CD4-positive, alpha-beta T cell (primary cell): ENCODE measurements around the gene SURF2. TPM values are rescaled to one million over a fixed set of nuclear protein-coding genes. Genes with fewer than 3 reads are reported as not detected.
"Not testable (repeated sequence)": the region's sequence is repeated elsewhere in the genome, so short reads cannot be mapped to it uniquely, and the experiment has no call there.

Experiments
- ATAC-seq: fragments of 200-7000 bp; cut with Tn5 transposase; one replicate; pipeline ENCODE4 v1.10.0; 2022; ENCODE audit warnings: mild to moderate bottlenecking; ENCODE audit not compliant: poor library complexity
- CTCF ChIA-PET: fragments of 350-600 bp; sonication (Branson Sonifier 250); formaldehyde crosslinking; loops from one replicate; lab custom pipeline; 2021; ENCODE audit warnings: antibody characterized with exemption, inconsistent platforms; lab: Charles Lee
- POLR2A ChIA-PET: fragments of 350-600 bp; sonication (Branson Sonifier 250); formaldehyde crosslinking; loops from one replicate; lab custom pipeline; 2021; ENCODE audit warnings: antibody characterized with exemption, inconsistent platforms; lab: Charles Lee
- DNase-seq, 14 experiments: peaks; one replicate each; pipeline ENCODE4 v3.0.0-alpha.2; 2013 to 2020; ENCODE audit warnings: mixed read lengths in 2 of 14
- H3K27ac ChIP-seq, 2 donors: one replicate each; pipeline versions ENCODE4 v1.5.1 to v1.7.0; 2013; ENCODE audit warnings: low read length in 2 of 2, low read depth in 1 of 2, mild to moderate bottlenecking in 1 of 2
- H3K27me3 ChIP-seq, 2 experiments: 1 replicate in 1 of 2; 2 replicates in 1 of 2; pipeline versions ENCODE4 v1.6.1 to v1.7.0; 2013; ENCODE audit warnings: low read length in 2 of 2, control low read depth in 1 of 2, mild to moderate bottlenecking in 1 of 2, moderate library complexity in 1 of 2; ENCODE audit not compliant: insufficient read depth in 2 of 2, control insufficient read depth in 1 of 2
- H3K36me3 ChIP-seq: one replicate; pipeline ENCODE4 v1.6.1; 2013; ENCODE audit warnings: low read length, control low read depth; ENCODE audit not compliant: insufficient read depth
- H3K4me1 ChIP-seq: one replicate; pipeline ENCODE4 v1.6.1; 2013; ENCODE audit warnings: low read length, control low read depth; ENCODE audit not compliant: insufficient read depth
- H3K4me3 ChIP-seq: one replicate; pipeline ENCODE4 v1.5.1; 2013; ENCODE audit warnings: mild to moderate bottlenecking, low read length, moderate library complexity
- H3K9me3 ChIP-seq, 2 experiments: 1 replicate in 1 of 2; 2 replicates in 1 of 2; pipeline versions ENCODE4 v1.6.1 to v1.7.0; 2013; ENCODE audit warnings: low read length in 2 of 2, mild to moderate bottlenecking in 2 of 2, control low read depth in 1 of 2, moderate library complexity in 1 of 2; ENCODE audit not compliant: control insufficient read depth in 1 of 2, insufficient read depth in 1 of 2
- H3K27ac Mint-ChIP-seq: one replicate; pipeline ENCODE4 v1.8.0; 2020; ENCODE audit warnings: mixed read lengths
- H3K27me3 Mint-ChIP-seq: one replicate; pipeline ENCODE4 v1.8.0; 2021; ENCODE audit warnings: mixed read lengths
- H3K36me3 Mint-ChIP-seq: one replicate; pipeline ENCODE4 v1.8.0; 2021; ENCODE audit warnings: low read depth, mixed read lengths
- H3K4me1 Mint-ChIP-seq: one replicate; pipeline ENCODE4 v1.8.0; 2021; ENCODE audit warnings: low read depth, mixed read lengths
- H3K4me3 Mint-ChIP-seq: one replicate; pipeline ENCODE4 v1.8.0; 2020; ENCODE audit warnings: mild to moderate bottlenecking, mixed read lengths
- H3K9me3 Mint-ChIP-seq: one replicate; pipeline ENCODE4 v1.8.0; 2020; ENCODE audit warnings: mixed read lengths
- CTCF ChIP-seq: fragments of 200-600 bp; IDR thresholded peaks from one replicate; pipeline ENCODE4 v1.8.0; 2022; ENCODE audit warnings: antibody characterized with exemption, mild to moderate bottlenecking
- intact Hi-C, 2 experiments: fragments of 100-400 bp; cut with DNase I in 1 of 2; cut with micrococcal nuclease in 1 of 2; formaldehyde crosslinking; loops; one replicate each; pipeline versions ENCODE4 v1.15.1 to v1.9.0; 2023 to 2025; cut with DNase I, micrococcal nuclease
- total RNA-seq, 174 experiments: library from RNA in 2 of 174; stranded (reverse) in 2 of 174; gene quantifications; one replicate each; pipeline ENCODE4 v1.2.3 and lab custom pipeline; 2021 to 2026

The SURF2 gene
- total RNA-seq, 2 experiments from 2014 or later = 12.7 TPM

GRCh38 chr9:133322701-133323100, 33.6 kb upstream of the SURF2 start:
- Mint-ChIP-seq H3K27me3 (no peaks in the 10 kb centered on the region), H3K27ac (no peak overlapping the region), H3K4me1 (no peaks in the 10 kb centered on the region), H3K4me3 (no peak overlapping the region), H3K9me3 (no peaks in the 10 kb centered on the region), H3K36me3 (peaks cover 4% of the 10 kb centered on the region)
- Histone ChIP-seq H3K27me3 (no peaks in the 10 kb centered on the region), H3K4me1 (no peaks in the 10 kb centered on the region), H3K27ac (no peak overlapping the region), H3K9me3 (no peaks in the 10 kb centered on the region), H3K4me3 (no peak overlapping the region), H3K36me3 (no peaks in the 10 kb centered on the region)
- ATAC-seq = no peak
- intact Hi-C loops = no loop called here
- ChIA-PET CTCF (no interaction called here), POLR2A (no interaction called here)
- TF ChIP-seq CTCF = no peak
- DNase-seq = no peak

GRCh38 chr9:133323211-133323610, 33.1 kb upstream of the SURF2 start:
- Histone ChIP-seq H3K4me1 (no peaks in the 10 kb centered on the region), H3K27ac (no peak overlapping the region), H3K36me3 (no peaks in the 10 kb centered on the region), H3K9me3 (no peaks in the 10 kb centered on the region), H3K27me3 (no peaks in the 10 kb centered on the region), H3K4me3 (no peak overlapping the region)
- ChIA-PET POLR2A (no interaction called here), CTCF (no interaction called here)
- DNase-seq = no peak
- no peaks in the 10 kb centered on the region for H3K4me1 Mint-ChIP-seq
- no peak for TF ChIP-seq CTCF
- H3K4me3 Mint-ChIP-seq = no peak overlapping the region
- intact Hi-C loops = no loop called here
- no peak for ATAC-seq
- no peaks in the 10 kb centered on the region for H3K9me3 Mint-ChIP-seq
- H3K27me3 Mint-ChIP-seq = no peaks in the 10 kb centered on the region
- H3K27ac Mint-ChIP-seq = no peak overlapping the region
- H3K36me3 Mint-ChIP-seq = peaks cover 7% of the 10 kb centered on the region

- Mint-ChIP-seq H3K9me3 (no peaks in the 10 kb centered on the region), H3K4me1 (no peaks in the 10 kb centered on the region), H3K36me3 (peaks cover 15% of the 10 kb centered on the region), H3K4me3 (no peak overlapping the region), H3K27me3 (no peaks in the 10 kb centered on the region), H3K27ac (no peak overlapping the region)
- intact Hi-C loops = no loop called here
- DNase-seq = no peak
- Histone ChIP-seq H3K4me3 (no peak overlapping the region), H3K27ac (no peak overlapping the region), H3K36me3 (no peaks in the 10 kb centered on the region), H3K9me3 (no peaks in the 10 kb centered on the region), H3K27me3 (no peaks in the 10 kb centered on the region), H3K4me1 (no peaks in the 10 kb centered on the region)
- ChIA-PET CTCF (no interaction called here), POLR2A (no interaction called here)
- no peak for TF ChIP-seq CTCF
- no peak for ATAC-seq
Observed at GRCh38 chr9:133323991-133324703, 32.2 kb upstream of the SURF2 start.

- H3K27me3 Mint-ChIP-seq, H3K4me3 ChIP-seq, H3K4me1 ChIP-seq, H3K4me3 Mint-ChIP-seq, POLR2A ChIA-PET, H3K9me3 ChIP-seq, ATAC-seq, DNase-seq, H3K4me1 Mint-ChIP-seq, H3K27me3 ChIP-seq, H3K27ac Mint-ChIP-seq, intact Hi-C loops, H3K27ac ChIP-seq, H3K9me3 Mint-ChIP-seq, CTCF ChIA-PET: not testable (repeated sequence)
- H3K36me3 ChIP-seq = peaks cover 16% of the 10 kb centered on the region
- H3K36me3 Mint-ChIP-seq = peaks cover 38% of the 10 kb centered on the region
Observed at GRCh38 chr9:133327021-133327420, 29.3 kb upstream of the SURF2 start.
